Fibroblast of lung (primary cell): ENCODE results near the gene GPC3. TPM values are rescaled to one million over a fixed set of nuclear protein-coding genes. Genes with fewer than 3 reads are reported as not detected.
A peak's percentile ranks its signal among the peaks of the same experiment; 100 is the strongest.

Experiments used
- DNase-seq, 2 donors: peaks; one replicate each; pipeline versions ENCODE4 v3.0.0 to v3.0.0-alpha.2; 2010; ENCODE audit warnings: low read depth in 2 of 2
- H2AFZ ChIP-seq: 2 replicates; pipeline ENCODE4 v1.5.1; 2012; ENCODE audit warnings: low read length, control low read depth, inconsistent platforms
- H3K27ac ChIP-seq: 2 replicates; pipeline ENCODE4 v1.5.1; 2011; ENCODE audit warnings: low read length, control low read depth; ENCODE audit not compliant: insufficient read depth
- H3K27me3 ChIP-seq: 2 replicates; pipeline ENCODE4 v1.5.1; 2011; ENCODE audit warnings: mild to moderate bottlenecking, low read length; ENCODE audit not compliant: control insufficient read depth, insufficient read depth
- H3K36me3 ChIP-seq: 2 replicates; pipeline ENCODE4 v1.5.1; 2011; ENCODE audit warnings: low read length; ENCODE audit not compliant: control insufficient read depth, insufficient read depth
- H3K4me1 ChIP-seq: 2 replicates; pipeline ENCODE4 v1.5.1; 2011; ENCODE audit warnings: low read length; ENCODE audit not compliant: control insufficient read depth, insufficient read depth; ENCODE audit errors: extremely low read depth
- H3K4me2 ChIP-seq: 2 replicates; pipeline ENCODE4 v1.5.1; 2011; ENCODE audit warnings: low read length, control low read depth; ENCODE audit not compliant: insufficient read depth; ENCODE audit errors: extremely low read depth
- H3K4me3 ChIP-seq, 4 experiments: fragments of 200-600 bp in 1 of 4; sonication (generic) in 1 of 4; replicated peaks in 1 of 4; 2 replicates each; pipeline ENCODE4 v1.5.1; 2011 to 2016; ENCODE audit warnings: low read length in 4 of 4, low read depth in 3 of 4, mild to moderate bottlenecking in 3 of 4, control low read depth in 2 of 4, inconsistent platforms in 1 of 4, mixed read lengths in 1 of 4; ENCODE audit not compliant: insufficient read depth in 1 of 4; ENCODE audit errors: control extremely low read depth in 1 of 4
- H3K79me2 ChIP-seq: 2 replicates; pipeline ENCODE4 v1.5.1; 2012; ENCODE audit warnings: mild to moderate bottlenecking, low read length, inconsistent platforms; ENCODE audit not compliant: control insufficient read depth, insufficient read depth
- H3K9ac ChIP-seq: 2 replicates; pipeline ENCODE4 v1.5.1; 2011; ENCODE audit warnings: mild to moderate bottlenecking, low read length, control low read depth; ENCODE audit not compliant: insufficient read depth
- H3K9me3 ChIP-seq: 2 replicates; pipeline ENCODE4 v1.5.1; 2012; ENCODE audit warnings: low read depth, low read length; ENCODE audit not compliant: control insufficient read depth, insufficient read depth
- H4K20me1 ChIP-seq: 2 replicates; pipeline ENCODE4 v1.5.1; 2011; ENCODE audit warnings: low read length; ENCODE audit not compliant: control insufficient read depth, insufficient read depth; ENCODE audit errors: extremely low read depth
- CTCF ChIP-seq, 2 donors: IDR thresholded peaks in 1 of 2; conservative IDR thresholded peaks in 1 of 2; 1 replicate in 1 of 2; 2 replicates in 1 of 2; pipeline ENCODE4 v1.5.1; 2011 to 2012; ENCODE audit warnings: low read length in 2 of 2, control low read depth in 1 of 2, inconsistent platforms in 1 of 2, low read depth in 1 of 2, mild to moderate bottlenecking in 1 of 2
- EZH2 ChIP-seq: IDR thresholded peaks from 2 replicates; pipeline ENCODE4 v1.5.1; 2012; ENCODE audit warnings: low read length, control low read depth, mild to moderate bottlenecking; ENCODE audit errors: missing control alignments
- polyA plus RNA-seq, 2 donors: library from polyadenylated mRNA; depleted of rRNA in 1 of 2; stranded (reverse) in 1 of 2; unstranded in 1 of 2; fragments of >200 nt; gene quantifications; 2 replicates each; pipeline ENCODE4 v1.2.1, GENCODE V29; 2011 to 2012; ENCODE audit warnings: missing spikeins in 1 of 2
- total RNA-seq: library from RNA; depleted of rRNA; stranded (reverse); fragments of >200 nt; gene quantifications from 2 replicates; pipeline ENCODE4 v1.2.1, GENCODE V29; 2014

The GPC3 gene
- total and polyA plus RNA-seq, 2 donors (not counting 1 experiment from before 2014, with no cell fraction given) = 6.4 to 7.1 TPM

- no peak overlapping the region for H3K27ac ChIP-seq
- H3K79me2 ChIP-seq = no peaks in the 10 kb centered on the region
- H3K36me3 ChIP-seq = no peaks in the 10 kb centered on the region
- H3K9ac ChIP-seq = no peak overlapping the region
- no peak overlapping the region for H3K4me2 ChIP-seq
- no peak overlapping the region for H2AFZ ChIP-seq
- H3K27me3 ChIP-seq = no peaks in the 10 kb centered on the region
- H3K4me3 ChIP-seq = no peak overlapping the region
- H4K20me1 ChIP-seq = no peaks in the 10 kb centered on the region
- no peak for TF ChIP-seq CTCF (conservative IDR thresholded peaks at IDR 0.05 in 1 of 2, IDR thresholded peaks at IDR 0.05 in 1 of 2; ENCODE audit: low read depth in 1 of 2, low read length in 2 of 2)
- no peak for TF ChIP-seq EZH2
- no peaks in the 10 kb centered on the region for H3K9me3 ChIP-seq
- no peaks in the 10 kb centered on the region for H3K4me1 ChIP-seq
- peak; percentile 62 to 72 for DNase-seq
Measured at GRCh38 chrX:133544115-133544514, 441.3 kb downstream of the GPC3 start.

GRCh38 chrX:133543654-133544053, 441.7 kb downstream of the GPC3 start:
- H2AFZ ChIP-seq = no peak overlapping the region
- no peaks in the 10 kb centered on the region for H3K27me3 ChIP-seq
- TF ChIP-seq CTCF (conservative IDR thresholded peaks at IDR 0.05 in 1 of 2, IDR thresholded peaks at IDR 0.05 in 1 of 2; ENCODE audit: low read depth in 1 of 2, low read length in 2 of 2) (no peak), EZH2 (no peak)
- no peak for DNase-seq
- H3K9ac ChIP-seq = no peak overlapping the region
- H3K4me3 ChIP-seq = no peak overlapping the region
- H3K27ac ChIP-seq = no peak overlapping the region
- H3K9me3 ChIP-seq = no peaks in the 10 kb centered on the region
- H4K20me1 ChIP-seq = no peaks in the 10 kb centered on the region
- no peaks in the 10 kb centered on the region for H3K79me2 ChIP-seq
- no peaks in the 10 kb centered on the region for H3K4me1 ChIP-seq
- no peaks in the 10 kb centered on the region for H3K36me3 ChIP-seq
- H3K4me2 ChIP-seq = no peak overlapping the region

- no peaks in the 10 kb centered on the region for H3K79me2 ChIP-seq
- H3K27ac ChIP-seq = no peak overlapping the region
- H3K27me3 ChIP-seq = no peaks in the 10 kb centered on the region
- no peak overlapping the region for H2AFZ ChIP-seq
- no peaks in the 10 kb centered on the region for H3K36me3 ChIP-seq
- H3K4me2 ChIP-seq = no peak overlapping the region
- DNase-seq = peak in 1 of 2 donors; percentile 71
- no peak for TF ChIP-seq CTCF (conservative IDR thresholded peaks at IDR 0.05 in 1 of 2, IDR thresholded peaks at IDR 0.05 in 1 of 2; ENCODE audit: low read depth in 1 of 2, low read length in 2 of 2)
- no peak for TF ChIP-seq EZH2
- no peaks in the 10 kb centered on the region for H3K9me3 ChIP-seq
- H3K4me1 ChIP-seq = no peaks in the 10 kb centered on the region
- no peak overlapping the region for H3K9ac ChIP-seq
- no peaks in the 10 kb centered on the region for H4K20me1 ChIP-seq
- H3K4me3 ChIP-seq = no peak overlapping the region
Measured at GRCh38 chrX:133542476-133542875, 442.9 kb downstream of the GPC3 start.
